Activated CD8-positive, alpha-beta T cell treated with anti-CD3 and anti-CD28 coated beads, Interleukin-2, amount 10 ng/mL, durations not matched to agents 7 days and 5 days (primary cell): ENCODE data around the gene TNS4. TPM values are rescaled to one million over a fixed set of nuclear protein-coding genes. Genes with fewer than 3 reads are reported as not detected.

ENCODE experiments used
- ATAC-seq: fragments of 150-1000 bp; cut with Tn5 transposase; one replicate; pipeline ENCODE4 v1.10.0; 2021; ENCODE audit warnings: moderate library complexity
- CTCF ChIA-PET: fragments of 350-600 bp; sonication (Branson Sonifier 250); formaldehyde crosslinking; loops from one replicate; lab custom pipeline; 2021; ENCODE audit warnings: antibody characterized with exemption; lab: Charles Lee
- POLR2A ChIA-PET: fragments of 350-600 bp; sonication (Branson Sonifier 250); formaldehyde crosslinking; loops from one replicate; lab custom pipeline; 2021; ENCODE audit warnings: antibody characterized with exemption; lab: Charles Lee
- DNase-seq: peaks from one replicate; pipeline ENCODE4 v3.0.0-alpha.2; 2020
- H3K27ac Mint-ChIP-seq: one replicate; pipeline ENCODE4 v1.8.0; 2021; ENCODE audit warnings: mild to moderate bottlenecking, mixed read lengths
- H3K27me3 Mint-ChIP-seq: one replicate; pipeline ENCODE4 v1.8.0; 2021; ENCODE audit warnings: low read depth, mixed read lengths
- H3K36me3 Mint-ChIP-seq: one replicate; pipeline ENCODE4 v1.8.0; 2021; ENCODE audit warnings: low read depth, mixed read lengths
- H3K4me1 Mint-ChIP-seq: one replicate; pipeline ENCODE4 v1.8.0; 2021; ENCODE audit warnings: low read depth, mixed read lengths
- H3K4me3 Mint-ChIP-seq: one replicate; pipeline ENCODE4 v1.8.0; 2021; ENCODE audit warnings: mild to moderate bottlenecking, mixed read lengths
- H3K9me3 Mint-ChIP-seq: one replicate; pipeline ENCODE4 v1.8.0; 2022; ENCODE audit warnings: mixed read lengths; ENCODE audit not compliant: insufficient read depth
- total RNA-seq, 2 experiments: library from RNA; stranded (reverse); gene quantifications; one replicate each; pipeline ENCODE4 v1.2.3, GENCODE V29; 2021

Gene TNS4
- total RNA-seq, 2 experiments from 2014 or later: 8.4 to 9.0 TPM

DNA sequence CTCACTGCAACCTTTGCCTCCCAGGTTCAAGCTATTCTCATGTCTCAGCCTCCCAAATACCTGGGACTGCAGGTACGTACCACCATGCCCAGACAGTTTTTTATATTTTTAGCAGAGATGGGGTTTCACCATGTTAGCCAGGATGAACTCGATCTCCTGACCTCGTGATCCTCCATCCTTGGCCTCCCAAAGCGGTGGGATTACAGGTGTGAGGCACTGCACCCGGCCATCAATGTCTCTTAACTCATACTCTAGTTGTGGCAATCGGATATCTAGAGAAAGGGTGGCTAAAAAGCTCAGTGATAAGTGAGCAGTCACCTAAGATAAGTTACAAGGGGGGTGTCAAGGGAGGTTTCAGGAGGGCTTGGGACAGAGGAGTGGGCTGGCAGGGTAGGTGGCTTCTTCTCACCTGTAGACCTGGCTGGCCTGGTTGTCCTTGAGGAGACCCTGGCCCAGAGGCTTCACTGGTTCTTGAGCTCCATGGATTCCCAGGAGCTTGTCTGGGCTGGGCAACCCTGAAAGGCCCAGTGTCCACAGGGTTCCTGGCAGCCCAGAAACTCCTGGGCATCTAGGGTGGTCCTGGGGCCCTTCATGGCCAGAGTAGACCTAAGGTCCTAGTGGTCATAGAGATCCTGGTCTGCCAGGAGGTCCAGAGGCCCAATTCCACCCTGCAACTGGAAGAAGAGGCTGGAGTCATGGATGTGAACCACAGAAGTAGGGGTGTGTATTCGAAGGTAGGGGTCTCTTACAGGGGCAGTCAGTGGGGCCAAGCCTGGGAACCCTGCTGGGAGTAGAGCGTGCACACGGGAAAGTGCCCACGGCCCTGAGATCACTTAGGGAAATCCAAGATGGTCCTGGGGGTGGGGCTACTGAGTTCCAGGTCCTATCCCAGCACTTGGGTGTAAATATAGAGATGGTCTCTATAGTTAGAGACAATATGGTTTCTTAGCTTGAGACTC lies 70.9 kb downstream of the TNS4 start:
- DNase-seq (no peak), ATAC-seq (no peak)
- H3K36me3 Mint-ChIP-seq: no peaks in the 10 kb centered on the region
- ChIA-PET CTCF (interaction anchor here (1.0 to 4.0 kb wide), 5 partner anchors 13 to 102 kb away, joined by 3 to 22 read pairs (median 3); partner anchors contain the start of genes IGFBP4 and TOP2A), POLR2A (interaction anchor here (0.8 to 2.1 kb wide), 2 partner anchors 14 to 92 kb away, joined by 3 to 9 read pairs; partner anchors contain the start of gene TOP2A)
- peaks cover 12% of the 10 kb centered on the region for H3K27me3 Mint-ChIP-seq
- H3K4me1 Mint-ChIP-seq: peaks cover 32% of the 10 kb centered on the region
- no peak overlapping the region for H3K4me3 Mint-ChIP-seq
- no peaks in the 10 kb centered on the region for H3K9me3 Mint-ChIP-seq
- H3K27ac Mint-ChIP-seq: no peak overlapping the region

DNA sequence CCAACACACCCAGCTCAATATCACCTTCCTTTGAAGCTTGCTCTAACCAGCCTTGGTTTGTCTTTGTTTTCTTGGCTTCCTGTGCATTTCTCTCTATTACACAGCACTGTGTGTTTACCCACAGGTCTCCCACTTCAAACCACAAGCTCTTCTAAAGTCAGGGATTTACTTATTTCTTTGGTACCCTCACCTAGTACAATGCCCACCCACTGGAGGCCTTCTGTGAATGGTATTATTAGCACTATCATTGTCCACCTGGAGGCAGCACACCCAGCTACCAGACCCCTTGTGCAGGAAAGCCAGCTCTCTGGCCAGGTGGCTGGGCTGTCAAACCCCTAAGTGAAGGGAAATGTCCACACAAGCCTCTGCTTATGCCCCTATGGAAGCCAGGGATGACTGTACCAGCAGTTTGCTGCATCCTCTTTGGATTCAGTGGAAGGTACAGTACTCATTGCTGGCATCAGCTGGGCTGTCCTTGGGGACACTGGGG lies 74.4 kb downstream of the TNS4 start:
- peak; percentile 63 for DNase-seq
- POLR2A ChIA-PET: interaction anchor here (0.6 to 2.4 kb wide), 9 partner anchors 9 to 195 kb away, joined by 3 to 41 read pairs (median 3); partner anchors contain the start of gene TOP2A
- CTCF ChIA-PET: interaction anchor here (0.7 to 3.7 kb wide), 18 partner anchors 10 to 215 kb away, joined by 3 to 62 read pairs (median 6); partner anchors contain the start of genes IGFBP4 and TOP2A
- H3K36me3 Mint-ChIP-seq: no peaks in the 10 kb centered on the region
- H3K4me1 Mint-ChIP-seq: peaks cover 36% of the 10 kb centered on the region
- H3K27me3 Mint-ChIP-seq: peaks cover 11% of the 10 kb centered on the region
- H3K27ac Mint-ChIP-seq: peak overlapping the region; percentile 83
- no peaks in the 10 kb centered on the region for H3K9me3 Mint-ChIP-seq
- peak; percentile 93 for ATAC-seq
- H3K4me3 Mint-ChIP-seq: peak overlapping the region; percentile 3

Other genes starting within 250 kb of the TNS4 start
- 100 to 1,000 TPM; 103 to 110 TPM for gene CDC6, start 213.7 kb downstream of the TNS4 start, total RNA-seq
- 10 to 100 TPM; 61.1 to 63.2 TPM for gene RARA, start 192.4 kb downstream of the TNS4 start, total RNA-seq
- under 1 TPM in 1 of 2 experiments, not detected in 1; 0.29 TPM for gene GJD3, start 136.9 kb downstream of the TNS4 start, total RNA-seq
- gene TOP2A, start 83.7 kb downstream of the TNS4 start, total RNA-seq: 100 to 1,000 TPM; 517 to 567 TPM
- gene IGFBP4, start 58.2 kb downstream of the TNS4 start, total RNA-seq: 10 to 100 TPM; 28.7 to 28.9 TPM
- gene CCR7, start 63.8 kb upstream of the TNS4 start, total RNA-seq: 100 to 1,000 TPM; 171 to 173 TPM
- gene SMARCE1, start 146.2 kb upstream of the TNS4 start, total RNA-seq: 100 to 1,000 TPM; 104 to 110 TPM
- gene KRT222, start 163.6 kb upstream of the TNS4 start, total RNA-seq: not detected
- not detected for gene KRT24, start 202.1 kb upstream of the TNS4 start, total RNA-seq